ENCODE data around the gene EHHADH. TPM values are rescaled to one million over a fixed set of nuclear protein-coding genes. Genes with fewer than 3 reads are reported as not detected.
A peak's percentile ranks its signal among the peaks of the same experiment; 100 is the strongest.

The EHHADH gene
- total and polyA plus RNA-seq, 2 of the 13 experiments (the other 11 are each of a cell fraction or from before 2014, with no cell fraction given), result 14.5 to 38.9 TPM

DNA sequence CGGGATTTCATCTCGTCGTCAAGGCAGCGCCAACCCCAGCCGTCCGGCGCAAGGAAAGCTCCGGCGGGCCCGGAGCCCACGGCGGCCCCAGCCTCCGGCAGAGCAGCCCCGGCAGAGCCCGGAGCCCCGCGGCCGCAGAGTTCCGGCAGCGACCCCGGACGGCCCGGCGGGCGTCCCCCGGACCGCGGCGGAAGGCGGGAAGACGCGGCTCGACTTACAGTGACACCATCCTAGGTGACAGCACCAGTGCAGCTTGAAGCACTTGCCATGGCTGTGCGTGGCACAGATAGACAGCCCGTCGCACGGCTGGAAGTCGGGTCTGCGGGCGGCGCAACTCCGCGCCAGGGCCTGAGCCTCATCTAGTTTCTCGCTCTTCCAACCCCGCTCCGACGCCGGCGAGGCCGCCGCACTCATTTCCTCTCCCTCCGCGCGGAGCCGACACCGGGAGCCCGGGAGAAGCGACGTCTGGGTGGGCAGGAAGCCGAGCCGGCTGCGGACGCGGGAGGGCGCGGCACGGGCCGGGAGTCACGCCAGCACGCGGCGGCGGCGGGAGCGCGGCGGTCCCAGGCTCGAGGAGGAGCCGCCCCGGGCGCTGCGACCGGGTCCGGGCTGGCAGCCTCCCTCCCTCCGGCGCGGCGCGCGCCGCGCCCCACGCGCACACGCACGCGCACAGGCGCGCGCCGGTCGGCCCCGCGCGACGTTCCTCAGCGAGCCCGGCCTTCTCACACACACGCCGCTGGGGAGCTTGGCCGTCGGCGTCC, 101.3 kb downstream of the EHHADH start, which contains the start of gene C3orf70 (continued):
- peak; percentile 59; the same call in 1 of the 2 replicates for TF ChIP-seq BATF2 (CRISPR knock-in tag; IDR thresholded peaks at IDR 0.05)
- no peak for TF ChIP-seq KDM3A (CRISPR knock-in tag; IDR thresholded peaks at IDR 0.05; ENCODE audit: low read depth)
- TF ChIP-seq, protein P1, sequence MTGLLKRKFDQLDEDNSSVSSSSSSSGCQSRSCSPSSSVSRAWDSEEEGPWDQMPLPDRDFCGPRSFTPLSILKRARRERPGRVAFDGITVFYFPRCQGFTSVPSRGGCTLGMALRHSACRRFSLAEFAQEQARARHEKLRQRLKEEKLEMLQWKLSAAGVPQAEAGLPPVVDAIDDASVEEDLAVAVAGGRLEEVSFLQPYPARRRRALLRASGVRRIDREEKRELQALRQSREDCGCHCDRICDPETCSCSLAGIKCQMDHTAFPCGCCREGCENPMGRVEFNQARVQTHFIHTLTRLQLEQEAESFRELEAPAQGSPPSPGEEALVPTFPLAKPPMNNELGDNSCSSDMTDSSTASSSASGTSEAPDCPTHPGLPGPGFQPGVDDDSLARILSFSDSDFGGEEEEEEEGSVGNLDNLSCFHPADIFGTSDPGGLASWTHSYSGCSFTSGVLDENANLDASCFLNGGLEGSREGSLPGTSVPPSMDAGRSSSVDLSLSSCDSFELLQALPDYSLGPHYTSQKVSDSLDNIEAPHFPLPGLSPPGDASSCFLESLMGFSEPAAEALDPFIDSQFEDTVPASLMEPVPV (CRISPR knock-in tag; IDR thresholded peaks at IDR 0.05), result 0 out of 2 replicates have a peak, but pooled peaks have one; percentile 50
- TF ChIP-seq NFKB2 (CRISPR knock-in tag; IDR thresholded peaks at IDR 0.05; ENCODE audit: borderline replicate concordance), result peak; percentile 72; the same call in 1 of the 2 replicates
- TF ChIP-seq ZKSCAN5 (CRISPR knock-in tag; IDR thresholded peaks at IDR 0.05), result no peak
- no peak for TF ChIP-seq ZNF674 (CRISPR knock-in tag; IDR thresholded peaks at IDR 0.05; ENCODE audit: low read depth)
- no peak for TF ChIP-seq ZNF180 (CRISPR knock-in tag; IDR thresholded peaks at IDR 0.05; ENCODE audit: borderline replicate concordance, low read depth)
- TF ChIP-seq KLF6 (CRISPR knock-in tag; IDR thresholded peaks at IDR 0.05), result no peak
- no peak for TF ChIP-seq RARG (CRISPR knock-in tag; IDR thresholded peaks at IDR 0.05; ENCODE audit: low read depth)
- TF ChIP-seq MATR3 (CRISPR knock-in tag; IDR thresholded peaks at IDR 0.05), result no peak
- TF ChIP-seq ZBTB3 (CRISPR knock-in tag; IDR thresholded peaks at IDR 0.05; ENCODE audit: borderline replicate concordance, low read depth), result no peak
- TF ChIP-seq GLI4 (CRISPR knock-in tag; IDR thresholded peaks at IDR 0.05; ENCODE audit: borderline replicate concordance), result no peak
- TF ChIP-seq MAF1 (CRISPR knock-in tag; IDR thresholded peaks at IDR 0.05; ENCODE audit: borderline replicate concordance), result no peak
- no peak for TF ChIP-seq FOXK1 (CRISPR knock-in tag; IDR thresholded peaks at IDR 0.05; ENCODE audit: borderline replicate concordance, low read depth)
- no peak for TF ChIP-seq SP2 (CRISPR knock-in tag; IDR thresholded peaks at IDR 0.05)
- TF ChIP-seq POLR2AphosphoS5 (IDR thresholded peaks at IDR 0.05; ENCODE audit: low read depth, low read length), result no peak
- no peak; the same call in 1 of the 2 replicates for TF ChIP-seq ZNF446 (CRISPR knock-in tag; IDR thresholded peaks at IDR 0.05)
- TF ChIP-seq POLR2AphosphoS2 (IDR thresholded peaks at IDR 0.05; ENCODE audit: low read depth, low read length), result no peak
- peak; percentile 74; the same call in 1 of the 2 replicates for TF ChIP-seq NKX3-1 (CRISPR knock-in tag; IDR thresholded peaks at IDR 0.05)
- no peak for TF ChIP-seq GPN1 (CRISPR knock-in tag; IDR thresholded peaks at IDR 0.05; ENCODE audit: borderline replicate concordance)
- no peak for TF ChIP-seq HNRNPH1 (optimal IDR thresholded peaks at IDR 0.05; ENCODE audit: low read depth, low read length)
- peak; percentile 61 for TF ChIP-seq YEATS4 (CRISPR knock-in tag; IDR thresholded peaks at IDR 0.05; ENCODE audit: borderline replicate concordance)
- peak; percentile 44; the same call in 1 of the 2 replicates for TF ChIP-seq ZNF350 (CRISPR knock-in tag; IDR thresholded peaks at IDR 0.05; ENCODE audit: borderline replicate concordance, low read depth)
- TF ChIP-seq PCBP2 (optimal IDR thresholded peaks at IDR 0.05; ENCODE audit: low read depth, low read length, poor library complexity, severe bottlenecking), result no peak
- TF ChIP-seq ZFX (CRISPR knock-in tag; IDR thresholded peaks at IDR 0.05; ENCODE audit: low read depth), result peak; percentile 67
- TF ChIP-seq ZNF781 (CRISPR knock-in tag; IDR thresholded peaks at IDR 0.05; ENCODE audit: borderline replicate concordance, not compliant biosample characterization), result no peak
- TF ChIP-seq FOXK2 (IDR thresholded peaks at IDR 0.05), result no peak
- TF ChIP-seq, protein P2, sequence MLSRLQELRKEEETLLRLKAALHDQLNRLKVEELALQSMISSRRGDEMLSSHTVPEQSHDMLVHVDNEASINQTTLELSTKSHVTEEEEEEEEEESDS (CRISPR knock-in tag; IDR thresholded peaks at IDR 0.05; ENCODE audit: borderline replicate concordance), result no peak
